K562 (cell line): ENCODE measurements around the gene SPATA16. TPM values are rescaled to one million over a fixed set of nuclear protein-coding genes. Genes with fewer than 3 reads are reported as not detected.
A peak's percentile ranks its signal among the peaks of the same experiment; 100 is the strongest.

Experiments
- ATAC-seq: fragments of 200-7000 bp; cut with Tn5 transposase; 3 replicates; pipeline ENCODE4 v1.9.1; 2020; ENCODE audit warnings: moderate library complexity
- BruUV-seq: library from RNA; stranded (reverse); fragments of 400-500 nt; replicated peaks from 2 replicates; lab custom pipeline; 2021; lab: Mats Ljungman, UMichigan
- CTCF ChIA-PET: fragments of 300-600 bp; formaldehyde crosslinking; extraction: SDS; loops from one replicate; lab custom pipeline; 2021; ENCODE audit warnings: low intra/inter-chr PET ratio; lab: Yijun Ruan, JAX
- POLR2A ChIA-PET: fragments of 300-600, 350-650 bp; sonication (Branson Sonifier 250); formaldehyde crosslinking; extraction: SDS; loops from one replicate; lab custom pipeline; 2021; ENCODE audit warnings: antibody characterized with exemption, inconsistent platforms; lab: Yijun Ruan, JAX
- DNase-seq, 4 experiments: peaks; one replicate each; pipeline versions ENCODE4 v3.0.0 to v3.0.0-alpha.2; 2011 to 2018; ENCODE audit warnings: low spot score in 3 of 4, mixed read lengths in 3 of 4; ENCODE audit errors: extremely low read depth in 1 of 4
- FAIRE-seq: peaks from 2 replicates; lab custom pipeline; 2011; peaks lifted over from hg19 to GRCh38; lab: Jason Lieb, UNC
- H2AFZ ChIP-seq: 2 replicates; pipeline ENCODE4 v1.6.0; 2011; ENCODE audit warnings: low read depth, low read length, control low read depth, inconsistent platforms
- H3K27ac ChIP-seq: fragments of 200-600 bp; 3 replicates; pipeline ENCODE4 v1.8.0; 2011; ENCODE audit warnings: low read depth, mild to moderate bottlenecking, control low read depth, inconsistent platforms, low read length, moderate library complexity, mixed read lengths; ENCODE audit errors: extremely low read depth
- H3K27me3 ChIP-seq, 2 experiments: fragments of 300-600 bp in 1 of 2; 2 replicates in 1 of 2; 3 replicates in 1 of 2; pipeline versions ENCODE4 v1.6.0 to v1.8.0; 2011; ENCODE audit warnings: inconsistent platforms in 2 of 2, low read length in 2 of 2, mild to moderate bottlenecking in 1 of 2, mixed read lengths in 1 of 2, moderate library complexity in 1 of 2; ENCODE audit not compliant: control insufficient read depth in 2 of 2, insufficient read depth in 2 of 2
- H3K36me3 ChIP-seq: fragments of 300-600 bp; 3 replicates; pipeline ENCODE4 v1.8.0; 2011; ENCODE audit warnings: mild to moderate bottlenecking, low read length, inconsistent platforms; ENCODE audit not compliant: control insufficient read depth, insufficient read depth
- H3K4me1 ChIP-seq, 2 experiments: fragments of 200-600 bp in 1 of 2; replicated peaks in 1 of 2; 2 replicates in 1 of 2; 3 replicates in 1 of 2; pipeline versions ENCODE4 v1.5.1 to v1.8.0; 2011; ENCODE audit warnings: inconsistent platforms in 2 of 2, low read length in 2 of 2, mild to moderate bottlenecking in 1 of 2, mixed read lengths in 1 of 2, moderate library complexity in 1 of 2; ENCODE audit not compliant: control insufficient read depth in 2 of 2, insufficient read depth in 2 of 2
- H3K4me2 ChIP-seq: 2 replicates; pipeline ENCODE4 v1.6.1; 2011; ENCODE audit warnings: low read length, control low read depth, inconsistent platforms, mixed read lengths; ENCODE audit not compliant: insufficient read depth
- H3K4me3 ChIP-seq: fragments of 200-600 bp; sonication (generic), shearing (Covaris generic); 2 replicates; pipeline ENCODE4 v1.5.1; 2016; ENCODE audit warnings: control low read depth, inconsistent platforms
- H3K79me2 ChIP-seq: fragments of 200-600 bp; 3 replicates; pipeline ENCODE4 v1.8.0; 2011; ENCODE audit warnings: low read length, inconsistent platforms; ENCODE audit not compliant: control insufficient read depth, insufficient read depth
- H3K9ac ChIP-seq, 2 experiments: 2 replicates each; pipeline versions ENCODE4 v1.6.0 to v1.6.1; 2011; ENCODE audit warnings: low read depth in 2 of 2, low read length in 2 of 2, control low read depth in 1 of 2, inconsistent platforms in 1 of 2, mild to moderate bottlenecking in 1 of 2, mixed read lengths in 1 of 2; ENCODE audit not compliant: insufficient read depth in 1 of 2
- H3K9me1 ChIP-seq: one replicate; pipeline ENCODE4 v1.6.0; 2011; ENCODE audit warnings: inconsistent platforms, mild to moderate bottlenecking, low read length, moderate library complexity; ENCODE audit not compliant: control insufficient read depth, insufficient read depth
- H3K9me3 ChIP-seq: replicated peaks from 2 replicates; pipeline ENCODE4 v1.5.1; 2011; ENCODE audit warnings: low read depth, low read length, inconsistent platforms; ENCODE audit not compliant: control insufficient read depth, insufficient read depth
- H4K20me1 ChIP-seq: replicated peaks from 2 replicates; pipeline ENCODE4 v1.6.1; 2011; ENCODE audit warnings: low read length, inconsistent platforms, mixed read lengths; ENCODE audit not compliant: control insufficient read depth, insufficient read depth
- BDP1 ChIP-seq: IDR thresholded peaks from 3 replicates; pipeline ENCODE4 v1.6.1; 2011; ENCODE audit not compliant: insufficient read length, insufficient read depth
- BHLHE40 ChIP-seq: IDR thresholded peaks from 2 replicates; pipeline ENCODE4 v1.6.1; 2011; ENCODE audit warnings: low read length, improper control_type of control experiment
- CBX1 ChIP-seq: sonication (generic); IDR thresholded peaks from 2 replicates; pipeline ENCODE4 v1.6.1; 2016; ENCODE audit warnings: antibody characterized with exemption, low read depth, mild to moderate bottlenecking
- KDM2B ChIP-seq: fragments of 250-450 bp; sonication (Bioruptor Pico); IDR thresholded peaks from 2 replicates; pipeline ENCODE4 v1.8.0; 2021; ENCODE audit warnings: mild to moderate bottlenecking, moderate library complexity
- LEF1 ChIP-seq: fragments of 450-650 bp; IDR thresholded peaks from 2 replicates; pipeline ENCODE4 v1.6.1; 2016; ENCODE audit warnings: mild to moderate bottlenecking
- NRF1 ChIP-seq, 2 experiments: fragments of 450-650 bp; IDR thresholded peaks in 1 of 2; conservative IDR thresholded peaks in 1 of 2; 2 replicates each; pipeline ENCODE4 v1.6.1; 2014; ENCODE audit warnings: mild to moderate bottlenecking in 2 of 2
- PHF8 ChIP-seq: fragments of 200-600 bp; sonication (generic); IDR thresholded peaks from 2 replicates; pipeline ENCODE4 v1.6.1; 2012; ENCODE audit warnings: mixed run types, mild to moderate bottlenecking, inconsistent platforms, low read length, moderate library complexity, borderline replicate concordance
- RFX1 ChIP-seq: fragments of 450-650 bp; IDR thresholded peaks from 2 replicates; pipeline ENCODE4 v1.6.1; 2016; ENCODE audit warnings: mild to moderate bottlenecking, moderate library complexity
- SOX6 ChIP-seq: fragments of 450-650 bp; IDR thresholded peaks from 2 replicates; pipeline ENCODE4 v1.6.1; 2014; ENCODE audit warnings: mild to moderate bottlenecking
- SREBF2 ChIP-seq: sonication (generic); formaldehyde crosslinking; IDR thresholded peaks from 2 replicates; pipeline ENCODE4 v1.4.0; 2020; ENCODE audit warnings: mild to moderate bottlenecking, missing genetic modification reagents
- ZNF583 ChIP-seq: fragments of 250-450 bp; sonication (Bioruptor Pico); IDR thresholded peaks from 2 replicates; pipeline ENCODE4 v1.4.0; 2020
- WGBS: fragments of 100-300 bp; shearing (Covaris generic); methylation state at CpG from one replicate; pipeline ENCODE4 v1.1.6; 2016; ENCODE audit warnings: low coverage, mixed read lengths; ENCODE audit not compliant: insufficient coverage; ENCODE audit errors: missing lambda C conversion rate; 5-methylcytosine and 5-hydroxymethylcytosine counted together
- in situ Hi-C: fragments of 300-500 bp; cut with MboI; formaldehyde crosslinking; loops from 4 replicates; pipeline ENCODE4 v1.15.0; 2018; ENCODE audit warnings: inconsistent platforms, mixed read lengths
- intact Hi-C: fragments of 100-400 bp; cut with micrococcal nuclease; formaldehyde crosslinking; loops from 2 replicates; pipeline ENCODE4 v1.14.2; 2022
- polyA plus RNA-seq, 8 experiments: library from polyadenylated mRNA; depleted of rRNA in 4 of 8; stranded (reverse) in 5 of 8; unstranded in 3 of 8; fragments of >200 nt; fragmentation: Nextera tagmentation in 2 of 8; fragmentation: Illumina TruSeq in 1 of 8; extraction: Ambion mirVana in 2 of 8; extraction: Trizol in 1 of 8; gene quantifications; 2 replicates each; pipeline versions ENCODE4 v1.2.1 to v1.2.3, GENCODE V29; 2011 to 2014; ENCODE audit warnings: inconsistent platforms in 1 of 8, missing spikeins in 1 of 8
- total RNA-seq, 7 experiments: library from RNA; depleted of rRNA in 6 of 7; stranded (reverse); fragments of >200 nt in 6 of 7; fragmentation: Illumina TruSeq in 2 of 7; extraction: Trizol in 2 of 7; gene quantifications; 2 replicates each; pipeline versions ENCODE4 v1.2.1 to v1.2.3, GENCODE V29; 2011 to 2021; ENCODE audit warnings: low replicate concordance in 1 of 7
- TF ChIP-seq, protein P1 (sequence below): IDR thresholded peaks from 2 replicates; pipeline ENCODE4 v1.6.1; 2011; ENCODE audit not compliant: insufficient read length; ENCODE audit errors: extremely low read depth
- TF ChIP-seq, protein P2 (sequence below): fragments of 450-650 bp; IDR thresholded peaks from 2 replicates; pipeline ENCODE4 v1.6.1; 2016
- TF ChIP-seq, protein P3 (sequence below), 2 experiments: IDR thresholded peaks in 1 of 2; conservative IDR thresholded peaks in 1 of 2; 2 replicates each; pipeline ENCODE4 v1.6.1; 2016; ENCODE audit warnings: low read depth in 2 of 2, mild to moderate bottlenecking in 1 of 2, missing compliant biosample characterization in 1 of 2, missing genetic modification characterization in 1 of 2, moderate library complexity in 1 of 2
- TF ChIP-seq, protein P4 (sequence below): IDR thresholded peaks from 2 replicates; pipeline ENCODE4 v1.6.1; 2011; ENCODE audit warnings: borderline replicate concordance, low read depth, mild to moderate bottlenecking, moderate library complexity, low read length; ENCODE audit not compliant: insufficient read depth, poor library complexity, severe bottlenecking

Gene SPATA16
- total and polyA plus RNA-seq, 9 of the 15 experiments (the other 6 are each of a cell fraction or from before 2014, with no cell fraction given): not detected

DNA sequence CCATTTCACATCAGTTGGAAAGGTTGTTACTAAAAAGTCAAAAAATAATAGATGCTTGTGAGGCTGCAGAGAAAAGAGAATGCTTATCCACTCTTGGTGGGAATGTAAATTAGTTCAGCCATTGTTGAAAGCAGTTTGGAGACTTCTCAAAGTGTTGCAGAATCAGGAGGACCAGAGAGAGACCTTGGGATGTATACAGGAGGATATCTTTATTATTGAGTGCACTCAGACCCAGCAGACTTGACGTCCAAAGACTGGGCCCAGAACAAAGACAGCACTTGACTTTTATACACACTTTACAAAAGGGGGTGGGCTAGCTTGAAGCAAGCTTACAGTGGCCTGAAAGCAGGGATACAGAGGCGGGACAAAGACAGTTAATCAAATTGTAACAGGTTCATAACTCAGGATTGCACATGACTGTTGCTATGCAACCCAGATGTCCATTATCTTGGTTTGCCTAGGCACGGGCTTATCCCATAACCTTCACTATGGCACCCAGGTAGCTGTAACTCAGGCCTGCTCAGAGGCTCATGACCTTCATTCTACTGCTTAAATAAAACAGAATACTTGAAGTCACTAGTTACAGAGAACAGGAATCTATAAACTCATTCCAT is 127.7 kb downstream of the SPATA16 start:
- CTCF ChIA-PET: no interaction called here
- WGBS: 15% methylated on average over 3 of the region's 3 CpGs
- Histone ChIP-seq H3K27me3 (no peaks in the 10 kb centered on the region), H3K9ac (no peak overlapping the region), H3K4me1 (peaks cover 6 to 12% of the 10 kb centered on the region in 2 experiments), H3K9me3 (0 out of 2 replicates have a peak, but pooled peaks cover 4% of the 10 kb centered on the region), H2AFZ (peak overlapping the region; percentile 66; the same call in 1 of the 2 replicates), H3K79me2 (no peaks in the 10 kb centered on the region), H3K27ac (no peak overlapping the region), H4K20me1 (no peaks in the 10 kb centered on the region), H3K4me3 (no peak overlapping the region), H3K9me1 (no peaks in the 10 kb centered on the region), H3K4me2 (peak overlapping the region; percentile 35), H3K36me3 (no peaks in the 10 kb centered on the region; the same call in 2 of the 3 replicates)
- 0 out of 3 replicates have a peak, but pooled peaks have one; percentile 12 for ATAC-seq
- FAIRE-seq: peak; percentile 29
- intact Hi-C loops (no loop called here), in situ Hi-C loops (no loop called here)
- POLR2A ChIA-PET: no interaction called here
- DNase-seq: peak in 1 of 4 experiments; percentile 57
- BruUV-seq: no TSS peak
- no peak for TF ChIP-seq SREBF2 (CRISPR knock-in tag)
- no peak for TF ChIP-seq KDM2B (CRISPR knock-in tag)
- no peak for TF ChIP-seq BDP1
- TF ChIP-seq CBX1: no peak
- TF ChIP-seq, protein P1, sequence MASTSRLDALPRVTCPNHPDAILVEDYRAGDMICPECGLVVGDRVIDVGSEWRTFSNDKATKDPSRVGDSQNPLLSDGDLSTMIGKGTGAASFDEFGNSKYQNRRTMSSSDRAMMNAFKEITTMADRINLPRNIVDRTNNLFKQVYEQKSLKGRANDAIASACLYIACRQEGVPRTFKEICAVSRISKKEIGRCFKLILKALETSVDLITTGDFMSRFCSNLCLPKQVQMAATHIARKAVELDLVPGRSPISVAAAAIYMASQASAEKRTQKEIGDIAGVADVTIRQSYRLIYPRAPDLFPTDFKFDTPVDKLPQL: no peak
- TF ChIP-seq, protein P2, sequence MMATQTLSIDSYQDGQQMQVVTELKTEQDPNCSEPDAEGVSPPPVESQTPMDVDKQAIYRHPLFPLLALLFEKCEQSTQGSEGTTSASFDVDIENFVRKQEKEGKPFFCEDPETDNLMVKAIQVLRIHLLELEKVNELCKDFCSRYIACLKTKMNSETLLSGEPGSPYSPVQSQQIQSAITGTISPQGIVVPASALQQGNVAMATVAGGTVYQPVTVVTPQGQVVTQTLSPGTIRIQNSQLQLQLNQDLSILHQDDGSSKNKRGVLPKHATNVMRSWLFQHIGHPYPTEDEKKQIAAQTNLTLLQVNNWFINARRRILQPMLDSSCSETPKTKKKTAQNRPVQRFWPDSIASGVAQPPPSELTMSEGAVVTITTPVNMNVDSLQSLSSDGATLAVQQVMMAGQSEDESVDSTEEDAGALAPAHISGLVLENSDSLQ: peak; percentile 83
- TF ChIP-seq SOX6: 0 out of 2 replicates have a peak, but pooled peaks have one; percentile 32
- TF ChIP-seq NRF1 (conservative IDR thresholded peaks at IDR 0.05 in 1 of 2, IDR thresholded peaks at IDR 0.05 in 1 of 2): no peak
- TF ChIP-seq RFX1: peak; percentile 85
- TF ChIP-seq, protein P3, sequence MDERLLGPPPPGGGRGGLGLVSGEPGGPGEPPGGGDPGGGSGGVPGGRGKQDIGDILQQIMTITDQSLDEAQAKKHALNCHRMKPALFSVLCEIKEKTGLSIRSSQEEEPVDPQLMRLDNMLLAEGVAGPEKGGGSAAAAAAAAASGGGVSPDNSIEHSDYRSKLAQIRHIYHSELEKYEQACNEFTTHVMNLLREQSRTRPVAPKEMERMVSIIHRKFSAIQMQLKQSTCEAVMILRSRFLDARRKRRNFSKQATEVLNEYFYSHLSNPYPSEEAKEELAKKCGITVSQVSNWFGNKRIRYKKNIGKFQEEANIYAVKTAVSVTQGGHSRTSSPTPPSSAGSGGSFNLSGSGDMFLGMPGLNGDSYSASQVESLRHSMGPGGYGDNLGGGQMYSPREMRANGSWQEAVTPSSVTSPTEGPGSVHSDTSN (CRISPR knock-in tag; IDR thresholded peaks at IDR 0.05; ENCODE audit: low read depth): no peak
- TF ChIP-seq, protein P3 (tag; conservative IDR thresholded peaks at IDR 0.05; ENCODE audit: low read depth): peak; percentile 67
- peak; percentile 63; the same call in 1 of the 2 replicates for TF ChIP-seq BHLHE40
- TF ChIP-seq LEF1: no peak
- no peak for TF ChIP-seq ZNF583 (CRISPR knock-in tag)
- TF ChIP-seq PHF8: no peak
- TF ChIP-seq, protein P4, sequence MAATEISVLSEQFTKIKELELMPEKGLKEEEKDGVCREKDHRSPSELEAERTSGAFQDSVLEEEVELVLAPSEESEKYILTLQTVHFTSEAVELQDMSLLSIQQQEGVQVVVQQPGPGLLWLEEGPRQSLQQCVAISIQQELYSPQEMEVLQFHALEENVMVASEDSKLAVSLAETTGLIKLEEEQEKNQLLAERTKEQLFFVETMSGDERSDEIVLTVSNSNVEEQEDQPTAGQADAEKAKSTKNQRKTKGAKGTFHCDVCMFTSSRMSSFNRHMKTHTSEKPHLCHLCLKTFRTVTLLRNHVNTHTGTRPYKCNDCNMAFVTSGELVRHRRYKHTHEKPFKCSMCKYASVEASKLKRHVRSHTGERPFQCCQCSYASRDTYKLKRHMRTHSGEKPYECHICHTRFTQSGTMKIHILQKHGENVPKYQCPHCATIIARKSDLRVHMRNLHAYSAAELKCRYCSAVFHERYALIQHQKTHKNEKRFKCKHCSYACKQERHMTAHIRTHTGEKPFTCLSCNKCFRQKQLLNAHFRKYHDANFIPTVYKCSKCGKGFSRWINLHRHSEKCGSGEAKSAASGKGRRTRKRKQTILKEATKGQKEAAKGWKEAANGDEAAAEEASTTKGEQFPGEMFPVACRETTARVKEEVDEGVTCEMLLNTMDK: no peak
